ENCODE results near the gene EHMT1.

The EHMT1 gene

DNA sequence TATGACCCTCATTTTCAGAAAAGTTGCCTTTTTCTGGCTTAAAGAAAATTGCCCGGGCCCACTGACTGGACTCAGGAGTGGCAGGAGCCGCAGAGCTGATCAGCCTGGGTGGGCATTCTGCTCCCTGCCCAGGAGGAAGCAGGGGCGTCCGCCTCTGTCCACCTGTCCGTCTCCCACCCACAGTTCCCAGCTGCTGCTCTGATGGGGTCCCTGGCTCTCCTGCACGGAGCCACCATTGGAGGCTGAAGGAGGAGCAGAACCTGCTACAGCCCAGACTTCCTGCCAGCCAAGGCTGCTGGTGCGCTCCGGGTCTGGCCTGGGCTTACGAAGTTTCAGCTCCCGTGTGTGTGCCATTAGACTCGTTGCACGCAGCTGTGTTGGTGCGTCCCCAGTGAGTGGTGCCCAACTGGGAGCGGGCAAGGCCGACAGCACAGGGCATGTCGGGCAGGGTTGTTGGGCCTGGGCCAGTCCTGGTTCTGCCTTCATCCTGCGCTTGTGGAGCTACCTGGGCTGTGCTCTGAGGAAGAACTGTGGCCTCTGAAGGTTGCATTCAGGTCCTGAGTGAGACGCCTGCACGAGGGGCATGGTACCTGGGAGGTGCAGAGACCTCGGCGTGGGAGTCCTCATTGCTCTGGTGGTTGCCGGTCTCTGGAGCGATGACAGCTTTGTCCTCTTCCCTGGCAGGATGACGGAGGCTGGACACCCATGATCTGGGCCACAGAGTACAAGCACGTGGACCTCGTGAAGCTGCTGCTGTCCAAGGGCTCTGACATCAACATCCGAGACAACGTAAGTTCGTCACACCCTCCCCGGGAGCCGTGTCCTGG, 181.6 kb downstream of the EHMT1 start:
- TF ChIP-seq, protein P1, sequence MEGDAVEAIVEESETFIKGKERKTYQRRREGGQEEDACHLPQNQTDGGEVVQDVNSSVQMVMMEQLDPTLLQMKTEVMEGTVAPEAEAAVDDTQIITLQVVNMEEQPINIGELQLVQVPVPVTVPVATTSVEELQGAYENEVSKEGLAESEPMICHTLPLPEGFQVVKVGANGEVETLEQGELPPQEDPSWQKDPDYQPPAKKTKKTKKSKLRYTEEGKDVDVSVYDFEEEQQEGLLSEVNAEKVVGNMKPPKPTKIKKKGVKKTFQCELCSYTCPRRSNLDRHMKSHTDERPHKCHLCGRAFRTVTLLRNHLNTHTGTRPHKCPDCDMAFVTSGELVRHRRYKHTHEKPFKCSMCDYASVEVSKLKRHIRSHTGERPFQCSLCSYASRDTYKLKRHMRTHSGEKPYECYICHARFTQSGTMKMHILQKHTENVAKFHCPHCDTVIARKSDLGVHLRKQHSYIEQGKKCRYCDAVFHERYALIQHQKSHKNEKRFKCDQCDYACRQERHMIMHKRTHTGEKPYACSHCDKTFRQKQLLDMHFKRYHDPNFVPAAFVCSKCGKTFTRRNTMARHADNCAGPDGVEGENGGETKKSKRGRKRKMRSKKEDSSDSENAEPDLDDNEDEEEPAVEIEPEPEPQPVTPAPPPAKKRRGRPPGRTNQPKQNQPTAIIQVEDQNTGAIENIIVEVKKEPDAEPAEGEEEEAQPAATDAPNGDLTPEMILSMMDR (IDR thresholded peaks at IDR 0.05; ENCODE audit: low read depth, low read length): no peak

DNA sequence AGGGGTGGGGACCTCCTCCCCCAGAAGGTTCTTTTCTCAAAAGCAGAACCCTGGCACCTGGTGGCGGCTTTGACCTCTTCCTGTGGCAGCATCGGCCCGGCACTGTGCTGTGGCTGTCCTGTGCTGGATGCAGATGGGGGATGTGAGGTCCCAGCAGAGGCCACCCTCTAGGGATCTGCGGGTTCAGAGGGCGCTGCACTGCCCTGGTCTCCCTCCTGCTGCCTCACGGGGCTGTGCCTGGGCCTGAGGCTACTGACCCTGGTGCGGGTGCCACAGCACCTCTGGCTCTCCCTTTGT, 182.2 kb downstream of the EHMT1 start:
- DNase-seq (ENCODE audit: extremely low read depth, low read depth): no peak
- TF ChIP-seq, protein P1 (IDR thresholded peaks at IDR 0.05; ENCODE audit: low read depth, low read length): no peak

More for the DNA sequence above, 181.6 kb downstream of the EHMT1 start:
- no peak for DNase-seq (ENCODE audit: extremely low read depth, low read depth)

DNA sequence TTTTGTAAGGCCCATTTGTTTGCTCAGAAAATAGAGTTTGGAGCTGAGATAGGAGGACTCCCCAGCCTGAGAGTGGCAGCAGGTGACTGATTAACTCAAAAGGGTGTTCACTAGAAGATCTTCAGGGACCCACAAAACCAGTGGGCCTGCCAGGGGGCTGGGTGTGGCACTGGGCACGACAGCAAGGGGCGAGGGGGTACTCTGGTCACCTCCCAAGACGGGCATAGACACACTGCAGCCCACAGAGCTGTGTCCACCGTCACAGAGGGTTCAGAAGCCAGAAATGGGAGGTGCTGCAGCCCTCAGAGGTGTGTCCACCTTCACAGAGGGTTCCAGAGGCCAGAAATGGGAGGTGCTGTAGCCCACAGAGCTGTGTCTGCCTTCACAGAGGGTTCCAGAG, 183.2 kb downstream of the EHMT1 start:
- DNase-seq (ENCODE audit: extremely low read depth, low read depth): no peak
- TF ChIP-seq, protein P1 (IDR thresholded peaks at IDR 0.05; ENCODE audit: low read depth, low read length): no peak

DNA sequence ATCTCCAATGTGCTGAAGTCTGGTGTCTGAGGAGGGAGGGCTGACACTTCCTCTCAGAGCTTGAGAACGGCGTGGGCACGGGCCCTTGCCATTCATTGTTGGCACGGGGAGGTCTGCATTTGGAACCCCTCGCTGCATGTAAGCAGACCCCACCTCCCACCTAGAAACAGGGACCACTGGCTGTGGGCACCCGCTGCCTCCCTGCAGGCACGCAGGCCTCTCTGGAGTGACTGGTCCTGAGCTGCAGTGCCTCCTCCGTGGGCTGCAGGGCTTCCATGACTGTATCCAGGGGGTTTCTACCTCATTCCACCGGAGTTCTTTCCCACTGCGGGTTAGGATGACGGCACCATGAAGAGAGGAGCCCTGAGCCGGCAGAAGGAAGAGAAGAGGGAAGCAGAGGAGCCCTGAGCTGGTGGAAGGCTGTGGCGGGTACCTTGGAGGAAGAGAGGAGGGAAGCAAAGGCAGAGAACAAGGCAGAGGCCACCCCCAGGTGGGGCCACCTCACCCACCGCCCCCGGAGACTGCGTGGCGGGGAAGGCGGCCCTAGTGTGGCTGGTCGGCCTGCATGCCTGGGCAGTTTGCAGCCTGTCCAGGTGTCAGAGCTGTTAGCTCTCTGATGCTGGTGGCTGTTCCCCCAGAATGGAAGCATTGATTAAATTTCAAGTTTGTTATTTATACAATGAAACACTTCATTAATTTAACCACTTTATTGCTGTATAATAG, 183.9 kb downstream of the EHMT1 start:
- no peak for DNase-seq (ENCODE audit: extremely low read depth, low read depth)
- TF ChIP-seq, protein P1 (IDR thresholded peaks at IDR 0.05; ENCODE audit: low read depth, low read length): no peak

DNA sequence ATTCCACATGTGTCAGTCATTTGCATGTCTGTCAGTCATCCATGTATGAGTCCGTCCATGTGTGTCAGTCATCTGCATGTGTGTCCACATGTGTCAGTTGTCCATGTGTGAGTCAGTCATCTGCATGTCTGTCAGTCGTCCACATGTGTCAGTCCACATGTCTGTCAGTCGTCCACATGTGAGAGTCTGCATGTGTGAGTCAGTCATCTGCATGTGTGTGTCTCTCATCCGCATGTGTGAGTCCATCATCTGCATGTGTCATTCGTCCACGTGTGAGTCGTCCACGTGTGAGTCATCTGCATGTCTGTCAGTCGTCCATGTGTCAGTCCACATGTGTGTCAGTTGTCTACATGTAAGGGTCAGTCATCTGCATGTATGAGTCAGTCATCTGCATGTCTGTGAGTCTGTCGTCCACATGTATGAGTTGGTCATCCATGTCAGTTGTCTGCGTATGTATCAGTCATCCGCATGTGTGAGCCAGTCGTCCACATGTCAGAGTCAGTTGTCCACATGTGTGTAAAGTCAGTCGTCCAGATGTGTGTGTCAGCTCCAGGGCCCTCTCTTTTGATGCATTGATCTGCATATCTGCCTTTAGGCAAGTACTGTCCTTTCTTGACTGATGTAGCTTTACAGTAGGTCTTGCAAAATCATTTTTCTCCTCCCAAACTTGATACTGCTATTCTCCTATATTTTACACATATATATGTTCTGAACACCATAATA, 186.3 kb downstream of the EHMT1 start:
- TF ChIP-seq, protein P1 (IDR thresholded peaks at IDR 0.05; ENCODE audit: low read depth, low read length): no peak
- no peak for DNase-seq (ENCODE audit: extremely low read depth, low read depth)

DNA sequence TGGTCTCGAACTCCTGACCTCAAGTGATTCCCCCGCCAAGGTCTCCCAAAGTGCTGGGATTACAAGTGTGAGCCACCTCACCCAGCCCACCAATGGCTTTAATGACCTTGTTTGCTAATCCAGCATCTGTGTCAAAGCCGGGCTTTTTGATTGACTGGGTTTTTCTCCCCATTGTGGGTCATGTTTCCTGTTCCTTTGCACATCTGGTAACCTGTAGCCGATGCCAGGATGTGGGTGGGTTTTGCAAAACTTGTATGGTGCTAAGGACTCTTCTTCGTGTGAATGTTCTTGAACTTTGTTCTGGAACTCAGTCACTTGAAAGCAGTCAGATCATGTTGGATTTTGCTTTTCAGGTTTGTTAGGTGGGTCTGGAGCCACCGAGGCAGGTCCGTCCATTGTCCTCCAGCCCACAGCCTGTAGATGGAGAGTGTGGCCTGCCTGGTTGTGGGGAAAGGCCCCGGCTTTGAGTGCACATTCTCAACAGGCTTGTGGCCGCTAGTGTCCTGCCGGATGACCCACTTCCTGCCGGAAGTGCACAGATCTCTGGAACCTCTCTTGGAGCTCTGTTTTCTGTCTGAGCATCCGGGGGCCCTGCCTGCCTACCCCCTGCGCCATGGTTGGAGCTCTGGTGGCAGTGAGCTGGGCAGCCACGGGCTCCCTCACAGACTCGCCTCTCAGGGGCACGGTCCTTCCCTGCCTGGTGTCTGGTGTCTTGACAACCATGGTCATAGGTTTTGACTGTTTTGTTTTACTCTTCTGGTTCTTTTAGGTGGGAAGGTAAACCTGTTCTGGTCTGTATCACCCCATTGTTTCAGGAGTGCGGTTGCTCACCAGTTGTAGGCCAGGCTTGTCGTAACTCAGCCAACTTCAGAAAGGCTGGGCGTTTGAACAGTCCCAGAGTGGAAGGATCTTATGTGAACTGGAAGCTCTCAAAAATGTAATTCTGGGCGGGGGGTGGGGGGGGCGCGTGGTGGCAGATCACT, 189.2 kb downstream of the EHMT1 start:
- DNase-seq (ENCODE audit: extremely low read depth, low read depth): no peak
- TF ChIP-seq, protein P1 (IDR thresholded peaks at IDR 0.05; ENCODE audit: low read depth, low read length): no peak
